GM13977 (cell line): ENCODE measurements around the gene SPATA2.

ENCODE experiments used
- DNase-seq: peaks from one replicate; pipeline ENCODE4 v3.0.0; 2012; ENCODE audit warnings: low spot score
- in situ Hi-C: fragments of 300-500 bp; cut with MboI; formaldehyde crosslinking; loops from one replicate; pipeline ENCODE4 v1.12.0; 2022; ENCODE audit warnings: low sequenced_read_pairs, low pct_unique_long_range_greater_than_20kb, mixed read lengths, inconsistent platforms; ENCODE audit not compliant: unreplicated experiment
- TF ChIP-seq, protein P1 (sequence below): IDR thresholded peaks from 2 replicates; pipeline ENCODE4 v1.5.1; 2012; ENCODE audit warnings: mild to moderate bottlenecking, control low read depth; ENCODE audit not compliant: insufficient read depth; ENCODE audit errors: extremely low read depth, missing control alignments

SPATA2 gene

GRCh38 chr20:49941456-49941855, 26.1 kb upstream of the SPATA2 start:
- no peak for DNase-seq
- TF ChIP-seq, protein P1, sequence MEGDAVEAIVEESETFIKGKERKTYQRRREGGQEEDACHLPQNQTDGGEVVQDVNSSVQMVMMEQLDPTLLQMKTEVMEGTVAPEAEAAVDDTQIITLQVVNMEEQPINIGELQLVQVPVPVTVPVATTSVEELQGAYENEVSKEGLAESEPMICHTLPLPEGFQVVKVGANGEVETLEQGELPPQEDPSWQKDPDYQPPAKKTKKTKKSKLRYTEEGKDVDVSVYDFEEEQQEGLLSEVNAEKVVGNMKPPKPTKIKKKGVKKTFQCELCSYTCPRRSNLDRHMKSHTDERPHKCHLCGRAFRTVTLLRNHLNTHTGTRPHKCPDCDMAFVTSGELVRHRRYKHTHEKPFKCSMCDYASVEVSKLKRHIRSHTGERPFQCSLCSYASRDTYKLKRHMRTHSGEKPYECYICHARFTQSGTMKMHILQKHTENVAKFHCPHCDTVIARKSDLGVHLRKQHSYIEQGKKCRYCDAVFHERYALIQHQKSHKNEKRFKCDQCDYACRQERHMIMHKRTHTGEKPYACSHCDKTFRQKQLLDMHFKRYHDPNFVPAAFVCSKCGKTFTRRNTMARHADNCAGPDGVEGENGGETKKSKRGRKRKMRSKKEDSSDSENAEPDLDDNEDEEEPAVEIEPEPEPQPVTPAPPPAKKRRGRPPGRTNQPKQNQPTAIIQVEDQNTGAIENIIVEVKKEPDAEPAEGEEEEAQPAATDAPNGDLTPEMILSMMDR: no peak
- in situ Hi-C loops: no loop called here

- no peak for DNase-seq
- in situ Hi-C loops: no loop called here
- TF ChIP-seq, protein P1: no peak
Measured at GRCh38 chr20:49938173-49939163, 23.1 kb upstream of the SPATA2 start.

GRCh38 chr20:49937027-49937929, 21.9 kb upstream of the SPATA2 start:
- in situ Hi-C loops: no loop called here
- no peak for DNase-seq
- TF ChIP-seq, protein P1: no peak

DNA sequence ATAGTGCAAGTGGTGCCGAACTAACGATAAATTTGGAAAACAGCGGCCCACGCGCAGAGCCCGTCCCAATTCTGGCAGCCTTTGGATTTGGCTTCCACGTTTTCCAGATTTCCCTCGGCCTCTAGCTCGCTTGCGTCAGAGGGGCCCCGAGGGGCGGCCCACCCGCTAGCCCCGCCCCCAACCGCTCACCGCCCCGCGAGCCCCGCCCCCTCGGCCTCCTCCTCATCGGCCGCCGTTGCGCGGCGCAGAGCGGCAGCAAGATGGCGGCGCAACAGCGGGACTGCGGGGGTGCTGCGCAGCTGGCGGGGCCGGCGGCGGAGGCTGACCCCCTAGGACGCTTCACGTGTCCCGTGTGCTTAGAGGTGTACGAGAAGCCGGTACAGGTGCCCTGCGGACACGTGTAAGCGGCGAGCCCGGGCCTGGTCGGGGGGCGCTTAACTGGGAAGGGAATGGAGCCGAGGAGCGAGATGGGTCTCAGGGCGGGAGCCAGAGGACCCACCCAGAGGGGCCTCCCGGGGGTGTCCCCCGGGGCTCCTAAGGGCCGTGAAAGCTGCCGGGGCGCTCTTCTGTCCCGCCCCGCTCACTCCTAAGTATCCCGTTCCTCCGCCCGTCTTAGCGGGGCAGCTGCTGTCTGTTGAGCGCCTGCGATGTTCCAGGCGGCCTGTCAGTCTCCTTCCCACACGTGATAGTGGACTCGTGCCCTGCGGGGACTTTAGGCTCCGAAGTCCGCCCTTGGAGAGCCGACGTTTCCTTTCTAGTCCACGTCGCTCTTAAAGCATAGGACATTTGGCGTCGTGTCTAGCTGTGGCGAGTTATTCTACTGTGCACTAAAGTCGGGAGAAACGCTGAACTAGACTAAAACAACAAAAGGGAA, 21.1 kb upstream of the SPATA2 start, which contains the start of gene RNF114:
Gene RNF114, plus strand, starts transcription at position 245 of the 874 bp plus-strand sequence. Its CDS starts 16 bp downstream, at position 261.
- DNase-seq: peak; percentile 97
- in situ Hi-C loops: no loop called here
- TF ChIP-seq, protein P1: no peak

DNA sequence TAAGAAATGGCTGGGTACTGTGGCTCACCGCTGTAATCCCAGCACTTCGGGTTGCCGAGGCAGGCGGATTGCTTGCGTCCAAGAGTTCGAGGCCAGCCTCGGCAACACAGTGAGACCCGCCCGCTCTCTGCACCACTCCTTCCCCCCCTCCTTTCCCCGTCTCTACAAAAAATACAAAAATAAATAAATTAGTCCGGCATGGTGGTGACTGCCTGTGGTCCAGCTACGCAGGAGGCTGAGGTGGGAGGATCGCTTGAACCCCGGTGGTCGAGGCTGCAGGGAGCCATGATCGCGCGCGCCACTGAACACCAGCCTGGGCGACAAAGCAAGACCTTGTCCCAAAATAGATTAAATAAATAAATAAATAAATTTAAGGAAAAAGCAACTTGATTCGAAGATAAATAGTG, 20.4 kb upstream of the SPATA2 start:
- no peak for DNase-seq
- TF ChIP-seq, protein P1: no peak
- in situ Hi-C loops: no loop called here

GRCh38 chr20:49929142-49929494, 13.8 kb upstream of the SPATA2 start:
- DNase-seq: no peak
- TF ChIP-seq, protein P1: no peak
- in situ Hi-C loops: no loop called here
